ENCODE results near the gene CCDC57. TPM values are rescaled to one million over a fixed set of nuclear protein-coding genes. Genes with fewer than 3 reads are reported as not detected.

The CCDC57 gene
- total and polyA plus RNA-seq, 4 donors: 5.4 to 19.1 (median 11.7) TPM

GRCh38 chr17:82076785-82077591 is 135.7 kb downstream of the CCDC57 start:
- TF ChIP-seq TAF1 (conservative IDR thresholded peaks at IDR 0.05): no peak
- TF ChIP-seq RAD21 (IDR thresholded peaks at IDR 0.05): peak in 1 of 2 donors; percentile 3
- peak in 1 of 2 donors; percentile 30 for TF ChIP-seq JUND (IDR thresholded peaks at IDR 0.05)
- no peak for DNase-seq (ENCODE audit: low spot score)
- Histone ChIP-seq H3K27ac (ENCODE audit: low read depth in 1 of 2, low read length in 2 of 2) (no peak overlapping the region), H3K9me3 (ENCODE audit: control insufficient read depth in 4 of 4, low read length in 3 of 4) (no peaks in the 10 kb centered on the region), H3K4me3 (ENCODE audit: low read depth in 1 of 3, low read length in 3 of 3) (no peak overlapping the region), H3K36me3 (ENCODE audit: control insufficient read depth in 4 of 4, insufficient read depth in 3 of 4, low read depth in 1 of 4, low read length in 3 of 4) (peaks cover 17 to 24% (median 22%) of the 10 kb centered on the region in 4 donors), H3K27me3 (ENCODE audit: control insufficient read depth in 4 of 4, insufficient read depth in 4 of 4, low read length in 3 of 4) (no peaks in the 10 kb centered on the region), H3K9ac (ENCODE audit: low read depth in 1 of 2, low read length in 2 of 2) (no peak overlapping the region), H3K4me1 (ENCODE audit: control insufficient read depth in 4 of 4, insufficient read depth in 4 of 4, low read length in 3 of 4) (peaks cover 0 to 7% (median 0%) of the 10 kb centered on the region in 4 donors)
- 61% methylated on average over 21 of the region's 21 CpGs for WGBS

DNA sequence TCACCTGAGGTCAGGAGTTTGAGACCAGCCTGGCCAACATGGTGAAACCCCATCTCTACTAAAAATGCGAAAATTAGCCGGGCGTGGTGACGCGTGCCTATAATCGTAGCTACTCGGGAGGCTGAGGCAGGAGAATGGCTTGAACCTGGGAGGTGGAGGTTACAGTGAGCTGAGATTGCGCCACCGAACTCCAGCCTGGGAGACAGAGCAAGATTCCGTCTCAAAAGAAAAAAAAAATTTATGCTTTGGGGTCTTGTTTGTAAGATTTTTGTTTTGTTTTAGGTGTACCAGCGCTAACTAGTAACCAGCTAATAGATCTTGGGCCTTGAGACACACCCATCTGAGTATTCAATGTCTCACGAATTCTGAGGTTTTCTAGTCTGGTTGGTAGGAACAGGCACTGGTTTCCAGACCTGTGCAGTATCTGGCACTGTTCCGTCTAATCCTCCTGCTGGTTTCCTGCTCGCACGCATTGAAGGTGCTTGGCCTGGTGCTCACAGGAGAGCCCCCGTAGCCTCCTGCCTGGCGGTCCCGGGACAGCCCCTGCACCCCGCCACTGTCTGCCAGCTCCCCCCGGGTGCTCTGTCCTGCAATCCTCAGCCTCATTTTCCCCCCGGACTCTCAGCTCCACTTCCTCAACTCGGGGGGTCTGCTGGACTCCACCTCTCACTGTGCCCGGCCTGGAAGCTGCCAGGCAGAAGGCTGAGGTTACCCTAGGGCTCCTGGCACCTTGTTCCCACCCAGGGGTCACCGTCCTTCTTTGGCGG is 136.4 kb downstream of the CCDC57 start:
- Histone ChIP-seq H3K27me3 (ENCODE audit: control insufficient read depth in 4 of 4, insufficient read depth in 4 of 4, low read length in 3 of 4) (no peaks in the 10 kb centered on the region), H3K4me1 (ENCODE audit: control insufficient read depth in 4 of 4, insufficient read depth in 4 of 4, low read length in 3 of 4) (peaks cover 0 to 7% (median 0%) of the 10 kb centered on the region in 4 donors), H3K27ac (ENCODE audit: low read depth in 1 of 2, low read length in 2 of 2) (no peak overlapping the region), H3K36me3 (ENCODE audit: control insufficient read depth in 4 of 4, insufficient read depth in 3 of 4, low read depth in 1 of 4, low read length in 3 of 4) (peaks cover 17 to 23% (median 18%) of the 10 kb centered on the region in 4 donors), H3K9me3 (ENCODE audit: control insufficient read depth in 4 of 4, low read length in 3 of 4) (no peaks in the 10 kb centered on the region), H3K4me3 (ENCODE audit: low read depth in 1 of 3, low read length in 3 of 3) (no peak overlapping the region), H3K9ac (ENCODE audit: low read depth in 1 of 2, low read length in 2 of 2) (no peak overlapping the region)
- TF ChIP-seq, protein P1, sequence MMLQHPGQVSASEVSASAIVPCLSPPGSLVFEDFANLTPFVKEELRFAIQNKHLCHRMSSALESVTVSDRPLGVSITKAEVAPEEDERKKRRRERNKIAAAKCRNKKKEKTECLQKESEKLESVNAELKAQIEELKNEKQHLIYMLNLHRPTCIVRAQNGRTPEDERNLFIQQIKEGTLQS (IDR thresholded peaks at IDR 0.05): no peak
- TF ChIP-seq RAD21 (IDR thresholded peaks at IDR 0.05): no peak
- no peak for TF ChIP-seq FOXA1 (IDR thresholded peaks at IDR 0.05)
- TF ChIP-seq HNF4A (conservative IDR thresholded peaks at IDR 0.05): no peak
- no peak for TF ChIP-seq JUND (IDR thresholded peaks at IDR 0.05)
- TF ChIP-seq, protein P2, sequence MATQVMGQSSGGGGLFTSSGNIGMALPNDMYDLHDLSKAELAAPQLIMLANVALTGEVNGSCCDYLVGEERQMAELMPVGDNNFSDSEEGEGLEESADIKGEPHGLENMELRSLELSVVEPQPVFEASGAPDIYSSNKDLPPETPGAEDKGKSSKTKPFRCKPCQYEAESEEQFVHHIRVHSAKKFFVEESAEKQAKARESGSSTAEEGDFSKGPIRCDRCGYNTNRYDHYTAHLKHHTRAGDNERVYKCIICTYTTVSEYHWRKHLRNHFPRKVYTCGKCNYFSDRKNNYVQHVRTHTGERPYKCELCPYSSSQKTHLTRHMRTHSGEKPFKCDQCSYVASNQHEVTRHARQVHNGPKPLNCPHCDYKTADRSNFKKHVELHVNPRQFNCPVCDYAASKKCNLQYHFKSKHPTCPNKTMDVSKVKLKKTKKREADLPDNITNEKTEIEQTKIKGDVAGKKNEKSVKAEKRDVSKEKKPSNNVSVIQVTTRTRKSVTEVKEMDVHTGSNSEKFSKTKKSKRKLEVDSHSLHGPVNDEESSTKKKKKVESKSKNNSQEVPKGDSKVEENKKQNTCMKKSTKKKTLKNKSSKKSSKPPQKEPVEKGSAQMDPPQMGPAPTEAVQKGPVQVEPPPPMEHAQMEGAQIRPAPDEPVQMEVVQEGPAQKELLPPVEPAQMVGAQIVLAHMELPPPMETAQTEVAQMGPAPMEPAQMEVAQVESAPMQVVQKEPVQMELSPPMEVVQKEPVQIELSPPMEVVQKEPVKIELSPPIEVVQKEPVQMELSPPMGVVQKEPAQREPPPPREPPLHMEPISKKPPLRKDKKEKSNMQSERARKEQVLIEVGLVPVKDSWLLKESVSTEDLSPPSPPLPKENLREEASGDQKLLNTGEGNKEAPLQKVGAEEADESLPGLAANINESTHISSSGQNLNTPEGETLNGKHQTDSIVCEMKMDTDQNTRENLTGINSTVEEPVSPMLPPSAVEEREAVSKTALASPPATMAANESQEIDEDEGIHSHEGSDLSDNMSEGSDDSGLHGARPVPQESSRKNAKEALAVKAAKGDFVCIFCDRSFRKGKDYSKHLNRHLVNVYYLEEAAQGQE (IDR thresholded peaks at IDR 0.05): no peak
- no peak for TF ChIP-seq FOXA2 (IDR thresholded peaks at IDR 0.05)
- DNase-seq (ENCODE audit: low spot score): no peak
- 53% methylated on average over 25 of the region's 25 CpGs for WGBS

GRCh38 chr17:82073446-82073845 is 139.2 kb downstream of the CCDC57 start:
- WGBS: 84% methylated on average over 9 of the region's 9 CpGs
- H3K4me3 ChIP-seq (ENCODE audit: low read depth in 1 of 3, low read length in 3 of 3): no peak overlapping the region
- TF ChIP-seq RXRA (IDR thresholded peaks at IDR 0.05): no peak
- TF ChIP-seq, protein P1 (IDR thresholded peaks at IDR 0.05): no peak
- no peak for TF ChIP-seq FOXA2 (IDR thresholded peaks at IDR 0.05)
- TF ChIP-seq SP1 (IDR thresholded peaks at IDR 0.05): no peak
- TF ChIP-seq, protein P3, sequence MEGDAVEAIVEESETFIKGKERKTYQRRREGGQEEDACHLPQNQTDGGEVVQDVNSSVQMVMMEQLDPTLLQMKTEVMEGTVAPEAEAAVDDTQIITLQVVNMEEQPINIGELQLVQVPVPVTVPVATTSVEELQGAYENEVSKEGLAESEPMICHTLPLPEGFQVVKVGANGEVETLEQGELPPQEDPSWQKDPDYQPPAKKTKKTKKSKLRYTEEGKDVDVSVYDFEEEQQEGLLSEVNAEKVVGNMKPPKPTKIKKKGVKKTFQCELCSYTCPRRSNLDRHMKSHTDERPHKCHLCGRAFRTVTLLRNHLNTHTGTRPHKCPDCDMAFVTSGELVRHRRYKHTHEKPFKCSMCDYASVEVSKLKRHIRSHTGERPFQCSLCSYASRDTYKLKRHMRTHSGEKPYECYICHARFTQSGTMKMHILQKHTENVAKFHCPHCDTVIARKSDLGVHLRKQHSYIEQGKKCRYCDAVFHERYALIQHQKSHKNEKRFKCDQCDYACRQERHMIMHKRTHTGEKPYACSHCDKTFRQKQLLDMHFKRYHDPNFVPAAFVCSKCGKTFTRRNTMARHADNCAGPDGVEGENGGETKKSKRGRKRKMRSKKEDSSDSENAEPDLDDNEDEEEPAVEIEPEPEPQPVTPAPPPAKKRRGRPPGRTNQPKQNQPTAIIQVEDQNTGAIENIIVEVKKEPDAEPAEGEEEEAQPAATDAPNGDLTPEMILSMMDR (IDR thresholded peaks at IDR 0.05; ENCODE audit: low read depth, low read length, missing input control): no peak
- TF ChIP-seq HNF4G (IDR thresholded peaks at IDR 0.05): no peak
- TF ChIP-seq JUND (IDR thresholded peaks at IDR 0.05): no peak
- no peak for TF ChIP-seq ZBTB33 (IDR thresholded peaks at IDR 0.05)
- TF ChIP-seq, protein P4, sequence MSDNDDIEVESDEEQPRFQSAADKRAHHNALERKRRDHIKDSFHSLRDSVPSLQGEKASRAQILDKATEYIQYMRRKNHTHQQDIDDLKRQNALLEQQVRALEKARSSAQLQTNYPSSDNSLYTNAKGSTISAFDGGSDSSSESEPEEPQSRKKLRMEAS (IDR thresholded peaks at IDR 0.05): no peak
- no peak for TF ChIP-seq RAD21 (IDR thresholded peaks at IDR 0.05)
- no peak for TF ChIP-seq HNF4A (conservative IDR thresholded peaks at IDR 0.05)
- TF ChIP-seq FOXA1 (IDR thresholded peaks at IDR 0.05): no peak
- no peak for TF ChIP-seq TAF1 (conservative IDR thresholded peaks at IDR 0.05)
- TF ChIP-seq YY1 (IDR thresholded peaks at IDR 0.05): no peak
- TF ChIP-seq GABPA (IDR thresholded peaks at IDR 0.05 in 1 of 2, conservative IDR thresholded peaks at IDR 0.05 in 1 of 2): no peak
- TF ChIP-seq NR2F2 (IDR thresholded peaks at IDR 0.05): no peak

More at GRCh38 chr17:82073446-82073845, 139.2 kb downstream of the CCDC57 start:
- Histone ChIP-seq H3K4me1 (ENCODE audit: control insufficient read depth in 4 of 4, insufficient read depth in 4 of 4, low read length in 3 of 4) (peaks cover 0 to 3% (median 0%) of the 10 kb centered on the region in 4 donors), H3K9me3 (ENCODE audit: control insufficient read depth in 4 of 4, low read length in 3 of 4) (no peaks in the 10 kb centered on the region), H3K9ac (ENCODE audit: low read depth in 1 of 2, low read length in 2 of 2) (no peak overlapping the region), H3K27ac (ENCODE audit: low read depth in 1 of 2, low read length in 2 of 2) (no peak overlapping the region), H3K36me3 (ENCODE audit: control insufficient read depth in 4 of 4, insufficient read depth in 3 of 4, low read depth in 1 of 4, low read length in 3 of 4) (peaks cover 0 to 3% (median 0%) of the 10 kb centered on the region in 4 donors), H3K27me3 (ENCODE audit: control insufficient read depth in 4 of 4, insufficient read depth in 4 of 4, low read length in 3 of 4) (no peaks in the 10 kb centered on the region)
- no peak for DNase-seq (ENCODE audit: low spot score)

Data from liver (tissue), 9 donors.